Fibroblast of lung (primary cell): ENCODE results near the gene CXCR2. TPM values are rescaled to one million over a fixed set of nuclear protein-coding genes. Genes with fewer than 3 reads are reported as not detected.

Source experiments
- DNase-seq, 2 donors: peaks; one replicate each; pipeline versions ENCODE4 v3.0.0 to v3.0.0-alpha.2; 2010; ENCODE audit warnings: low read depth in 2 of 2
- H2AFZ ChIP-seq: 2 replicates; pipeline ENCODE4 v1.5.1; 2012; ENCODE audit warnings: low read length, control low read depth, inconsistent platforms
- H3K27ac ChIP-seq: 2 replicates; pipeline ENCODE4 v1.5.1; 2011; ENCODE audit warnings: low read length, control low read depth; ENCODE audit not compliant: insufficient read depth
- H3K27me3 ChIP-seq: 2 replicates; pipeline ENCODE4 v1.5.1; 2011; ENCODE audit warnings: mild to moderate bottlenecking, low read length; ENCODE audit not compliant: control insufficient read depth, insufficient read depth
- H3K36me3 ChIP-seq: 2 replicates; pipeline ENCODE4 v1.5.1; 2011; ENCODE audit warnings: low read length; ENCODE audit not compliant: control insufficient read depth, insufficient read depth
- H3K4me1 ChIP-seq: 2 replicates; pipeline ENCODE4 v1.5.1; 2011; ENCODE audit warnings: low read length; ENCODE audit not compliant: control insufficient read depth, insufficient read depth; ENCODE audit errors: extremely low read depth
- H3K4me2 ChIP-seq: 2 replicates; pipeline ENCODE4 v1.5.1; 2011; ENCODE audit warnings: low read length, control low read depth; ENCODE audit not compliant: insufficient read depth; ENCODE audit errors: extremely low read depth
- H3K4me3 ChIP-seq, 4 experiments: fragments of 200-600 bp in 1 of 4; sonication (generic) in 1 of 4; replicated peaks in 1 of 4; 2 replicates each; pipeline ENCODE4 v1.5.1; 2011 to 2016; ENCODE audit warnings: low read length in 4 of 4, low read depth in 3 of 4, mild to moderate bottlenecking in 3 of 4, control low read depth in 2 of 4, inconsistent platforms in 1 of 4, mixed read lengths in 1 of 4; ENCODE audit not compliant: insufficient read depth in 1 of 4; ENCODE audit errors: control extremely low read depth in 1 of 4
- H3K79me2 ChIP-seq: 2 replicates; pipeline ENCODE4 v1.5.1; 2012; ENCODE audit warnings: mild to moderate bottlenecking, low read length, inconsistent platforms; ENCODE audit not compliant: control insufficient read depth, insufficient read depth
- H3K9ac ChIP-seq: 2 replicates; pipeline ENCODE4 v1.5.1; 2011; ENCODE audit warnings: mild to moderate bottlenecking, low read length, control low read depth; ENCODE audit not compliant: insufficient read depth
- H3K9me3 ChIP-seq: 2 replicates; pipeline ENCODE4 v1.5.1; 2012; ENCODE audit warnings: low read depth, low read length; ENCODE audit not compliant: control insufficient read depth, insufficient read depth
- H4K20me1 ChIP-seq: 2 replicates; pipeline ENCODE4 v1.5.1; 2011; ENCODE audit warnings: low read length; ENCODE audit not compliant: control insufficient read depth, insufficient read depth; ENCODE audit errors: extremely low read depth
- CTCF ChIP-seq, 2 donors: IDR thresholded peaks in 1 of 2; conservative IDR thresholded peaks in 1 of 2; 1 replicate in 1 of 2; 2 replicates in 1 of 2; pipeline ENCODE4 v1.5.1; 2011 to 2012; ENCODE audit warnings: low read length in 2 of 2, control low read depth in 1 of 2, inconsistent platforms in 1 of 2, low read depth in 1 of 2, mild to moderate bottlenecking in 1 of 2
- EZH2 ChIP-seq: IDR thresholded peaks from 2 replicates; pipeline ENCODE4 v1.5.1; 2012; ENCODE audit warnings: low read length, control low read depth, mild to moderate bottlenecking; ENCODE audit errors: missing control alignments
- polyA plus RNA-seq, 2 donors: library from polyadenylated mRNA; depleted of rRNA in 1 of 2; stranded (reverse) in 1 of 2; unstranded in 1 of 2; fragments of >200 nt; gene quantifications; 2 replicates each; pipeline ENCODE4 v1.2.1, GENCODE V29; 2011 to 2012; ENCODE audit warnings: missing spikeins in 1 of 2
- total RNA-seq: library from RNA; depleted of rRNA; stranded (reverse); fragments of >200 nt; gene quantifications from 2 replicates; pipeline ENCODE4 v1.2.1, GENCODE V29; 2014

The CXCR2 gene
- total and polyA plus RNA-seq, 2 donors (not counting 1 experiment from before 2014, with no cell fraction given): not detected

DNA sequence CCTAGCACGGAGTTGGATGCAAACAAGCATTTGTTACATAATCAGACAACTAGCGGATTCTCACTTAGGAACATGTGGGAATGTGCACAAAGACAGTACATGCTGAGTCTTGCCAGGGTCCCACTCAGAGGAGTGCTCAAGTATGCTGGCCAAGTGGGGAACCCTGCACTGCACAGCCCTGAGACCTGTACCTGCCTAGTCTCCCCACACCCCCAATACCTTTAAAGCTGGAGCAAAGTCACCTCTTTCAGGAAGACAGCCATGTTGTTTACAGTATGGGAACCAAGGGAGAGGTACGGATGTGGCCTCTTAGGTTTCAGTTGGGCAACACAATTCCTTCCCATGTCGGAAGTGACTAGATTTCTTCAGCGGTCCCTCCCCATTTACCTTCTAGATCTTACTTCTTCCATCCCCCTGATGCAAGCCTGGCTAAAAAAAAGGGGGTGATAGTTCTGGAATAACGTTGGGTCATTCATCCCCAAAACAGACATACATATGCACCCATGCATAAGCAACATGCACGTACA, 30.2 kb downstream of the CXCR2 start:
- no peaks in the 10 kb centered on the region for H4K20me1 ChIP-seq
- H3K79me2 ChIP-seq: no peaks in the 10 kb centered on the region
- TF ChIP-seq CTCF (conservative IDR thresholded peaks at IDR 0.05 in 1 of 2, IDR thresholded peaks at IDR 0.05 in 1 of 2; ENCODE audit: low read depth in 1 of 2, low read length in 2 of 2) (no peak), EZH2 (no peak)
- no peak for DNase-seq
- no peak overlapping the region for H3K4me2 ChIP-seq
- H3K9ac ChIP-seq: no peak overlapping the region
- no peak overlapping the region for H3K4me3 ChIP-seq
- no peak overlapping the region for H2AFZ ChIP-seq
- no peak overlapping the region for H3K27ac ChIP-seq
- peaks cover 9% of the 10 kb centered on the region for H3K27me3 ChIP-seq
- H3K4me1 ChIP-seq: no peaks in the 10 kb centered on the region
- H3K36me3 ChIP-seq: no peaks in the 10 kb centered on the region
- H3K9me3 ChIP-seq: no peaks in the 10 kb centered on the region

GRCh38 chr2:218161644-218162043, 35.8 kb downstream of the CXCR2 start:
- no peak overlapping the region for H3K4me3 ChIP-seq
- DNase-seq: no peak
- no peaks in the 10 kb centered on the region for H3K9me3 ChIP-seq
- no peak overlapping the region for H3K4me2 ChIP-seq
- no peak overlapping the region for H3K27ac ChIP-seq
- no peak for TF ChIP-seq EZH2
- TF ChIP-seq CTCF (conservative IDR thresholded peaks at IDR 0.05 in 1 of 2, IDR thresholded peaks at IDR 0.05 in 1 of 2; ENCODE audit: low read depth in 1 of 2, low read length in 2 of 2): no peak
- no peak overlapping the region for H2AFZ ChIP-seq
- no peaks in the 10 kb centered on the region for H3K36me3 ChIP-seq
- H3K79me2 ChIP-seq: no peaks in the 10 kb centered on the region
- peaks cover 20% of the 10 kb centered on the region for H3K27me3 ChIP-seq
- no peaks in the 10 kb centered on the region for H4K20me1 ChIP-seq
- no peaks in the 10 kb centered on the region for H3K4me1 ChIP-seq
- H3K9ac ChIP-seq: no peak overlapping the region

DNA sequence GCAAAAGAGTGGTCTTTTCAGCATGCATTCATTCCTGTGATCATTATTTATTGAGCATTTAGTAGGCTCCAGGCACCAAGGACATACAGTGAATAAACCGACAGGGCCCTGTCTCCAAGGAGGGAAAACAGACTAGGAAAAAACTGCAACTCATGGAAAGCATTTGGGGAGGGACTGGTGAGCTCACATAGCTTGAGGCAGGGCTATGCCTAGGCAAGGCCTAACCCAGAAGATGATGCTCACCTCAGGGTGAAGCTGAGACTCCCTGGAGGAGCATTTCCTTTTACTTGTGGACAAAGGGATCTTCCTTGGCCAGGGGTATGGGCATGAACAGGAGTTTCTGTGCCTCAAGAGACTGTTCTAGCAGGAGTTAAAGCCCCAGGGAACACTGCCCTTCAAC, 37.0 kb downstream of the CXCR2 start:
- no peak for DNase-seq
- Histone ChIP-seq H3K27me3 (peaks cover 20% of the 10 kb centered on the region), H3K36me3 (no peaks in the 10 kb centered on the region), H3K4me3 (no peak overlapping the region), H3K4me1 (no peaks in the 10 kb centered on the region), H2AFZ (no peak overlapping the region), H3K79me2 (no peaks in the 10 kb centered on the region), H3K9me3 (no peaks in the 10 kb centered on the region), H3K4me2 (no peak overlapping the region), H3K9ac (no peak overlapping the region), H3K27ac (no peak overlapping the region), H4K20me1 (no peaks in the 10 kb centered on the region)
- TF ChIP-seq CTCF (conservative IDR thresholded peaks at IDR 0.05 in 1 of 2, IDR thresholded peaks at IDR 0.05 in 1 of 2; ENCODE audit: low read depth in 1 of 2, low read length in 2 of 2): no peak
- TF ChIP-seq EZH2: no peak
